ENCODE measurements around the gene SP140L.

SP140L gene

DNA sequence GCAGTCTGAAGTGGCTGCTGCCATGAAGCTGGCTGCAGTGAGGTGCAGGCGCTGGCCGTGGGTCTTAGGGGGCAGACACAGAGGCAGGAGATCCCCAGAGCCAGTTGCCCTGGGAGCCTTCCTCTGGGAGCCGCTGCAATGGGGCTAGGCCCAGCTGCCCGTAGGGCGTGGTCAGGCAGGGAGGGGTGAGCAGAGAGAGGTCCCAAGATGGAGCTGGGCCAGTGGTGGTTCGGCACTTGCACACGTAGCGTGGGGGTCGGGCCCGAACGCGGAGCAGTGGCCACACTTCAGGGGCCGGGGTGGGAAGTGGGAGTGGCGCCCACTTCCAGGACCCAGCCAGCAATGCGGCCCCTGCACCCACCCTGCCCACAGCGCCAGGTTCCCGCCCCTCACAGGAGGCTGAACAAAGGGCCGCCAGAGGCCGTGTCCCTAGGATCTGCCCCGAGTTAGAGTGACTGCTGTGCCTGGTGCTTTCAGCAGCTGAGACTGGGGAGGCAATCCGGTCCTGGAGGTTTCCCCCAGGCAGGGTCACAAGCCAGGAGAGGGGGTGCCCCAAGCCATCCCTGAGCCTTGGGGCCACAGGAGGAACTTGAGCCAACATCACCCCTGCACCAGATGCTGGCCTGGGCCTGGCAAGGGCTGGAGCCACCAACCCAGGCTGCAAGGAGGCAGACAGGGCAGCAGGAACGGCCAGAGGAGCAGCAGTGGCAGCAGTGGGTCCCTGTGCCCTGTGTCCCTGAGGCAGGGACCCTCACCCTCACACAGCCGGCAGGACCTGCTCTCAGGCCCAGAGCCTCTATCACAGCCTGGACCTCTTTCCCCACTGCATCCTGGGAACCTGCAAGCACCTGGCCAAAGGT is 21.3 kb upstream of the SP140L start:
- no peak overlapping the region for H3K27ac ChIP-seq (ENCODE audit: low read depth, low read length)
- H3K36me3 ChIP-seq (ENCODE audit: control insufficient read depth, low read length): no peaks in the 10 kb centered on the region
- no peak overlapping the region for H3K4me3 ChIP-seq (ENCODE audit: low read length)
- H3K4me2 ChIP-seq (ENCODE audit: low read length): no peak overlapping the region
- no peaks in the 10 kb centered on the region for H3F3A ChIP-seq (ENCODE audit: control insufficient read depth, insufficient read depth)
- H3K9me2 ChIP-seq (replicated peaks; ENCODE audit: control insufficient read depth, low read length): no peaks in the 10 kb centered on the region
- TF ChIP-seq, protein P1, sequence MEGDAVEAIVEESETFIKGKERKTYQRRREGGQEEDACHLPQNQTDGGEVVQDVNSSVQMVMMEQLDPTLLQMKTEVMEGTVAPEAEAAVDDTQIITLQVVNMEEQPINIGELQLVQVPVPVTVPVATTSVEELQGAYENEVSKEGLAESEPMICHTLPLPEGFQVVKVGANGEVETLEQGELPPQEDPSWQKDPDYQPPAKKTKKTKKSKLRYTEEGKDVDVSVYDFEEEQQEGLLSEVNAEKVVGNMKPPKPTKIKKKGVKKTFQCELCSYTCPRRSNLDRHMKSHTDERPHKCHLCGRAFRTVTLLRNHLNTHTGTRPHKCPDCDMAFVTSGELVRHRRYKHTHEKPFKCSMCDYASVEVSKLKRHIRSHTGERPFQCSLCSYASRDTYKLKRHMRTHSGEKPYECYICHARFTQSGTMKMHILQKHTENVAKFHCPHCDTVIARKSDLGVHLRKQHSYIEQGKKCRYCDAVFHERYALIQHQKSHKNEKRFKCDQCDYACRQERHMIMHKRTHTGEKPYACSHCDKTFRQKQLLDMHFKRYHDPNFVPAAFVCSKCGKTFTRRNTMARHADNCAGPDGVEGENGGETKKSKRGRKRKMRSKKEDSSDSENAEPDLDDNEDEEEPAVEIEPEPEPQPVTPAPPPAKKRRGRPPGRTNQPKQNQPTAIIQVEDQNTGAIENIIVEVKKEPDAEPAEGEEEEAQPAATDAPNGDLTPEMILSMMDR (IDR thresholded peaks at IDR 0.05; ENCODE audit: low read depth, low read length, poor library complexity, severe bottlenecking): no peak
- no peak for TF ChIP-seq EZH2phosphoT487 (IDR thresholded peaks at IDR 0.05; ENCODE audit: borderline replicate concordance, low read length)
- peaks cover 24% of the 10 kb centered on the region; the same call in 1 of the 2 replicates for H3K9me3 ChIP-seq (ENCODE audit: control insufficient read depth, insufficient read depth, low read length)
- no peaks in the 10 kb centered on the region for H4K20me1 ChIP-seq (ENCODE audit: control insufficient read depth, insufficient read depth, low read depth, low read length)
- H3K4me1 ChIP-seq (ENCODE audit: control insufficient read depth, low read length): no peaks in the 10 kb centered on the region
- H3K79me2 ChIP-seq (ENCODE audit: control insufficient read depth, low read length): no peaks in the 10 kb centered on the region
- no peaks in the 10 kb centered on the region for H3K27me3 ChIP-seq (ENCODE audit: control insufficient read depth, low read length)

DNA sequence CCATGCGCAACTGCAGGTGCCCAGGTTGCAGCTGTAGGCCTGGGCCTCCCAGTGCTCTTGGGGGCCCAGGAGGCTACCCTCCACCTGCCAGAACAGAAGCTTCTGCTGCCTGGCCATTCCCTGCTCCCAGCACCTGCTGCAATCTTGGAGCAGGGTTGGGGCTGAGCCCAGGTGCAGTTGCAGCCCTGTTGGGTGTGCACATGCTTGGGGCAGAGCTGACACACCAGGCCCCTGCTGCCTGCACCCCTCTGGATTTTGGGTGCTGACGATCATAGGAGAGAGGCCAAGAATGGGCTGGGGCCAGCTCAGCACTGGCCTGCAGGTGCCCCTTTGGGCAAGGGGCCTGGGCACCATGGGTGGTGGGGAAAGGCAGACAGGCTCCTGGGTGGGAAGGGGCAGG is 20.5 kb upstream of the SP140L start:
- Histone ChIP-seq H3K9me2 (replicated peaks; ENCODE audit: control insufficient read depth, low read length) (no peaks in the 10 kb centered on the region), H3F3A (ENCODE audit: control insufficient read depth, insufficient read depth) (no peaks in the 10 kb centered on the region), H3K4me1 (ENCODE audit: control insufficient read depth, low read length) (no peaks in the 10 kb centered on the region), H3K4me3 (ENCODE audit: low read length) (no peak overlapping the region), H3K9me3 (ENCODE audit: control insufficient read depth, insufficient read depth, low read length) (peaks cover 24% of the 10 kb centered on the region; the same call in 1 of the 2 replicates), H3K36me3 (ENCODE audit: control insufficient read depth, low read length) (no peaks in the 10 kb centered on the region), H3K27ac (ENCODE audit: low read depth, low read length) (no peak overlapping the region), H3K79me2 (ENCODE audit: control insufficient read depth, low read length) (no peaks in the 10 kb centered on the region), H3K27me3 (ENCODE audit: control insufficient read depth, low read length) (no peaks in the 10 kb centered on the region), H4K20me1 (ENCODE audit: control insufficient read depth, insufficient read depth, low read depth, low read length) (no peaks in the 10 kb centered on the region), H3K4me2 (ENCODE audit: low read length) (no peak overlapping the region)
- TF ChIP-seq, protein P1 (IDR thresholded peaks at IDR 0.05; ENCODE audit: low read depth, low read length, poor library complexity, severe bottlenecking): no peak
- no peak for TF ChIP-seq EZH2phosphoT487 (IDR thresholded peaks at IDR 0.05; ENCODE audit: borderline replicate concordance, low read length)

DNA sequence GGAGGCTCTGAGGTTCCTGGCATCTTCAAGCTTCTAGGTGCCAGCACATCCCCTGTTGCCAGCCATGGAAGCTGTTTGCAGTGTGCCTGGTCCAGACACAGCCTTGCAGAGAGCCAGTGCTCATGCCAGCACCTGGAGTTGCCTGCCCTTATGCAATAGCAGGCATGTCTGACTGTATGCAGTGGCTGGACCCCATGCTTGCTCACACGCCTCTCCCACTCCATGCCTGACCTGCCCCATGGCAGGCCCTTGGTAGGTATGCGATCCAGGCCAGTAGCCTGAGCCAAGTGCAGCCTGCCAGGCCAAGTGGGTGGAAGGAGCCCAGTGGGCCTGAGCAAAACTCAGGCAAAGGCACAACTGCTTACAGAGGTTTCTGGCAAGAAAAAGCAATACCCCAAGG is 19.5 kb upstream of the SP140L start:
- H3K9me3 ChIP-seq (ENCODE audit: control insufficient read depth, insufficient read depth, low read length): peaks cover 24% of the 10 kb centered on the region; the same call in 1 of the 2 replicates
- no peak overlapping the region for H3K27ac ChIP-seq (ENCODE audit: low read depth, low read length)
- H3K27me3 ChIP-seq (ENCODE audit: control insufficient read depth, low read length): no peaks in the 10 kb centered on the region
- no peaks in the 10 kb centered on the region for H3F3A ChIP-seq (ENCODE audit: control insufficient read depth, insufficient read depth)
- no peaks in the 10 kb centered on the region for H3K9me2 ChIP-seq (replicated peaks; ENCODE audit: control insufficient read depth, low read length)
- H4K20me1 ChIP-seq (ENCODE audit: control insufficient read depth, insufficient read depth, low read depth, low read length): no peaks in the 10 kb centered on the region
- no peak for TF ChIP-seq EZH2phosphoT487 (IDR thresholded peaks at IDR 0.05; ENCODE audit: borderline replicate concordance, low read length)
- TF ChIP-seq, protein P1 (IDR thresholded peaks at IDR 0.05; ENCODE audit: low read depth, low read length, poor library complexity, severe bottlenecking): no peak
- no peaks in the 10 kb centered on the region for H3K4me1 ChIP-seq (ENCODE audit: control insufficient read depth, low read length)
- H3K4me2 ChIP-seq (ENCODE audit: low read length): no peak overlapping the region
- H3K79me2 ChIP-seq (ENCODE audit: control insufficient read depth, low read length): no peaks in the 10 kb centered on the region
- no peak overlapping the region for H3K4me3 ChIP-seq (ENCODE audit: low read length)
- H3K36me3 ChIP-seq (ENCODE audit: control insufficient read depth, low read length): no peaks in the 10 kb centered on the region
